Keratinocyte (primary cell): ENCODE measurements around the gene FANCB. TPM values are rescaled to one million over a fixed set of nuclear protein-coding genes. Genes with fewer than 3 reads are reported as not detected.
A peak's percentile ranks its signal among the peaks of the same experiment; 100 is the strongest.

ENCODE experiments used
- DNase-seq: peaks from one replicate; pipeline ENCODE4 v3.0.0-alpha.2; 2011; ENCODE audit warnings: low read depth, missing footprints, low spot score
- FAIRE-seq: peaks from 2 replicates; lab custom pipeline; 2011; peaks lifted over from hg19 to GRCh38; lab: Jason Lieb, UNC
- H2AFZ ChIP-seq: 2 replicates; pipeline ENCODE4 v1.6.0; 2012; ENCODE audit warnings: low read length, control low read depth, inconsistent platforms; ENCODE audit not compliant: control insufficient read depth
- H3K27ac ChIP-seq: 2 replicates; pipeline ENCODE4 v1.5.1; 2011; ENCODE audit warnings: low read length; ENCODE audit not compliant: control insufficient read depth, insufficient read depth
- H3K27me3 ChIP-seq: 3 replicates; pipeline ENCODE4 v1.6.0; 2011; ENCODE audit warnings: low read length; ENCODE audit not compliant: control insufficient read depth, insufficient read depth; ENCODE audit errors: extremely low read depth
- H3K36me3 ChIP-seq, 2 experiments: 2 replicates in 1 of 2; 3 replicates in 1 of 2; pipeline ENCODE4 v1.5.1; 2011; ENCODE audit warnings: low read length in 2 of 2, mild to moderate bottlenecking in 1 of 2; ENCODE audit not compliant: control insufficient read depth in 2 of 2, insufficient read depth in 2 of 2; ENCODE audit errors: extremely low read depth in 1 of 2
- H3K4me1 ChIP-seq: 3 replicates; pipeline ENCODE4 v1.5.1; 2011; ENCODE audit warnings: low read length; ENCODE audit not compliant: control insufficient read depth, insufficient read depth; ENCODE audit errors: extremely low read depth
- H3K4me2 ChIP-seq: 3 replicates; pipeline ENCODE4 v1.6.0; 2011; ENCODE audit warnings: low read depth, low read length; ENCODE audit not compliant: control insufficient read depth, insufficient read depth; ENCODE audit errors: extremely low read depth
- H3K4me3 ChIP-seq, 3 experiments: fragments of 200-600 bp in 1 of 3; sonication (generic) in 1 of 3; 2 replicates in 2 of 3; 3 replicates in 1 of 3; pipeline ENCODE4 v1.5.1; 2011 to 2016; ENCODE audit warnings: low read length in 3 of 3, mild to moderate bottlenecking in 3 of 3, control low read depth in 2 of 3, inconsistent platforms in 1 of 3, low read depth in 1 of 3, mixed read lengths in 1 of 3, mixed run types in 1 of 3, moderate library complexity in 1 of 3; ENCODE audit not compliant: control insufficient read depth in 2 of 3, insufficient read depth in 2 of 3; ENCODE audit errors: extremely low read depth in 1 of 3
- H3K79me2 ChIP-seq: 2 replicates; pipeline ENCODE4 v1.6.0; 2012; ENCODE audit warnings: low read length; ENCODE audit not compliant: control insufficient read depth, insufficient read depth
- H3K9ac ChIP-seq: 3 replicates; pipeline ENCODE4 v1.6.0; 2011; ENCODE audit warnings: low read length; ENCODE audit not compliant: control insufficient read depth, insufficient read depth; ENCODE audit errors: extremely low read depth
- H3K9me1 ChIP-seq: 3 replicates; pipeline ENCODE4 v1.6.0; 2011; ENCODE audit warnings: low read length; ENCODE audit not compliant: control insufficient read depth, insufficient read depth; ENCODE audit errors: extremely low read depth
- H3K9me3 ChIP-seq: 2 replicates; pipeline ENCODE4 v1.5.1; 2012; ENCODE audit warnings: low read depth, low read length; ENCODE audit not compliant: control insufficient read depth
- H4K20me1 ChIP-seq: 3 replicates; pipeline ENCODE4 v1.6.0; 2011; ENCODE audit warnings: low read length; ENCODE audit not compliant: control insufficient read depth, insufficient read depth; ENCODE audit errors: extremely low read depth
- EZH2 ChIP-seq: IDR thresholded peaks from one replicate; pipeline ENCODE4 v1.6.1; 2012; ENCODE audit warnings: inconsistent platforms, mild to moderate bottlenecking, low read length, moderate library complexity
- dilution Hi-C: fragments of 300-500 bp; cut with MboI; formaldehyde crosslinking; loops from one replicate; pipeline ENCODE4 v1.7.0; 2020; ENCODE audit warnings: low sequenced_read_pairs; ENCODE audit not compliant: extremely low pct_ligation_motif_present
- polyA plus RNA-seq, 5 experiments: library from polyadenylated mRNA; depleted of rRNA in 3 of 5; stranded (reverse) in 3 of 5; stranded (forward) in 1 of 5; unstranded in 1 of 5; fragments of >200 nt; gene quantifications; 1 replicate in 1 of 5; 2 replicates in 3 of 5; 3 replicates in 1 of 5; pipeline versions ENCODE4 v1.2.1 to v1.2.3, GENCODE V29; 2011 to 2012; ENCODE audit warnings: missing spikeins in 2 of 5, low read depth in 1 of 5, low replicate concordance in 1 of 5
- TF ChIP-seq, protein P1 (sequence below), 3 experiments: IDR thresholded peaks in 1 of 3; conservative IDR thresholded peaks in 1 of 3; optimal IDR thresholded peaks in 1 of 3; 2 replicates in 2 of 3; 3 replicates in 1 of 3; pipeline versions ENCODE3 to v1.5.1; 2011; ENCODE audit warnings: low read length in 3 of 3, mild to moderate bottlenecking in 3 of 3, moderate library complexity in 2 of 3, control low read depth in 1 of 3, inconsistent platforms in 1 of 3; ENCODE audit not compliant: insufficient read depth in 2 of 3; ENCODE audit errors: extremely low read depth in 1 of 3

FANCB gene
- polyA plus RNA-seq, 1 donor (not counting 4 experiments of a cell fraction or from before 2014, with no cell fraction given): 3.9 TPM

DNA sequence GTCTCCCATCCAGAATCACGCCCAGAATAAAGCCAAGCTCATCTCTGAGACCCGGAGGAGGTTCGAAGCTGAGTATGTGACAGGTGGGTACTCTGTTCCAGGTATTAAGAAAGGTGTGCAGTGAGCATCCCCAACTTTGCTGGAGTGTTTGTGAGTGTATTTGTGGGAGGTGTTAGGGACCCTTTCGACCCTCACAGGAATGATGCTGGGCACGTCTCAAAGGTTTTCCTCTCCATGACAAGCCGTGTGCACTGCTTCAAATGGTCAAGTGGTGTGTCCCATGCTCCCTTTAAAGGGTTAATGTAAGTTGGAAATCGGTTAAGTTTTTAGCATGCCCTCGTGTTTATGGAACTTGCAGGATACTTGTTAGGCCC lies 794 bp upstream of the FANCB start:
- Histone ChIP-seq H3K4me1 (peaks cover 5% of the 10 kb centered on the region), H3K79me2 (peaks cover 21% of the 10 kb centered on the region), H4K20me1 (no peaks in the 10 kb centered on the region), H3K36me3 (no peaks in the 10 kb centered on the region), H3K9ac (peak overlapping the region; percentile 73), H3K9me1 (no peaks in the 10 kb centered on the region), H3K27ac (peak overlapping the region; percentile 68), H3K27me3 (no peaks in the 10 kb centered on the region), H3K4me2 (peak overlapping the region; percentile 79), H3K9me3 (no peaks in the 10 kb centered on the region), H2AFZ (peak overlapping the region; percentile 71), H3K4me3 (peak overlapping the region; percentile 63 to 83 (median 74))
- no peak for TF ChIP-seq EZH2
- TF ChIP-seq, protein P1, sequence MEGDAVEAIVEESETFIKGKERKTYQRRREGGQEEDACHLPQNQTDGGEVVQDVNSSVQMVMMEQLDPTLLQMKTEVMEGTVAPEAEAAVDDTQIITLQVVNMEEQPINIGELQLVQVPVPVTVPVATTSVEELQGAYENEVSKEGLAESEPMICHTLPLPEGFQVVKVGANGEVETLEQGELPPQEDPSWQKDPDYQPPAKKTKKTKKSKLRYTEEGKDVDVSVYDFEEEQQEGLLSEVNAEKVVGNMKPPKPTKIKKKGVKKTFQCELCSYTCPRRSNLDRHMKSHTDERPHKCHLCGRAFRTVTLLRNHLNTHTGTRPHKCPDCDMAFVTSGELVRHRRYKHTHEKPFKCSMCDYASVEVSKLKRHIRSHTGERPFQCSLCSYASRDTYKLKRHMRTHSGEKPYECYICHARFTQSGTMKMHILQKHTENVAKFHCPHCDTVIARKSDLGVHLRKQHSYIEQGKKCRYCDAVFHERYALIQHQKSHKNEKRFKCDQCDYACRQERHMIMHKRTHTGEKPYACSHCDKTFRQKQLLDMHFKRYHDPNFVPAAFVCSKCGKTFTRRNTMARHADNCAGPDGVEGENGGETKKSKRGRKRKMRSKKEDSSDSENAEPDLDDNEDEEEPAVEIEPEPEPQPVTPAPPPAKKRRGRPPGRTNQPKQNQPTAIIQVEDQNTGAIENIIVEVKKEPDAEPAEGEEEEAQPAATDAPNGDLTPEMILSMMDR (optimal IDR thresholded peaks at IDR 0.05 in 1 of 3, IDR thresholded peaks at IDR 0.05 in 1 of 3, conservative IDR thresholded peaks at IDR 0.05 in 1 of 3; ENCODE audit: extremely low read depth in 1 of 3, insufficient read depth in 2 of 3, low read length in 3 of 3): no peak
- FAIRE-seq (no peak), DNase-seq (no peak)
- dilution Hi-C loops: no loop called here

DNA sequence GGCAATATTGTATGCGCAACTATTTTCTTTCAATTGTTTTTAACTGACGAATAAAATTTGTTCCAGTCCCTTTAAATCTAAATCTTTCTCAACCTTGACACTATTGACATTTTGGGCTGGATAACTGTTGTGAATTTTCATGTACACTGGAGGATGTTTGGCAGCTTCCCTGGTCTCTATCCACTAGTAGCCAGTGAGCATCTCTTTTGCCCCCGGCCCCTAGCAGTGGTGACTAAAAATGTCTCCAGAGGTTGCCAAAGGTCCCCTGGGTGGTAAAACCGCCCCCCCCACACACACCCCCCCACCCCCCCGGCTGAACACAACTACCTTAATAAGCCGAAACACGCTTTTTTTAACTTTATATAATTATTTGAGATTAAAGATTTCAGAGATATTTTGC lies 514 bp downstream of the FANCB start:
- Histone ChIP-seq H4K20me1 (no peaks in the 10 kb centered on the region), H3K27me3 (no peaks in the 10 kb centered on the region), H3K4me1 (peaks cover 5% of the 10 kb centered on the region), H3K36me3 (no peaks in the 10 kb centered on the region), H3K9me1 (no peaks in the 10 kb centered on the region), H3K27ac (peak overlapping the region; percentile 71), H3K9ac (peak overlapping the region; percentile 75), H3K9me3 (no peaks in the 10 kb centered on the region), H3K79me2 (peaks cover 30% of the 10 kb centered on the region), H3K4me2 (peak overlapping the region; percentile 70), H2AFZ (no peak overlapping the region), H3K4me3 (peak overlapping the region; percentile 57 to 80 (median 71))
- FAIRE-seq (no peak), DNase-seq (no peak)
- TF ChIP-seq, protein P1 (optimal IDR thresholded peaks at IDR 0.05 in 1 of 3, IDR thresholded peaks at IDR 0.05 in 1 of 3, conservative IDR thresholded peaks at IDR 0.05 in 1 of 3; ENCODE audit: extremely low read depth in 1 of 3, insufficient read depth in 2 of 3, low read length in 3 of 3): no peak
- no peak for TF ChIP-seq EZH2
- dilution Hi-C loops: no loop called here
